DND-41 (cell line): ENCODE data around the gene CTF1.

Experiments
- ATAC-seq: fragments of 200-7000 bp; cut with Tn5 transposase; 3 replicates; pipeline ENCODE4 v1.9.1; 2021; ENCODE audit warnings: low read depth; ENCODE audit not compliant: insufficient read depth
- DNase-seq: peaks from one replicate; pipeline ENCODE4 v3.0.0-alpha.2; 2020
- H2AFZ ChIP-seq: 2 replicates; pipeline ENCODE4 v1.6.0; 2012; ENCODE audit warnings: low read depth, low read length
- H3K27ac ChIP-seq: 2 replicates; pipeline ENCODE4 v1.5.1; 2012; ENCODE audit warnings: low read length, inconsistent platforms
- H3K27me3 ChIP-seq: fragments of 200-600 bp; sonication (generic); 2 replicates; pipeline ENCODE4 v1.6.0; 2012; ENCODE audit warnings: low read length, mild to moderate bottlenecking, inconsistent platforms; ENCODE audit not compliant: insufficient read depth, poor library complexity
- H3K36me3 ChIP-seq: 2 replicates; pipeline ENCODE4 v1.5.1; 2012; ENCODE audit warnings: low read length, inconsistent platforms; ENCODE audit not compliant: insufficient read depth
- H3K4me1 ChIP-seq: 2 replicates; pipeline ENCODE4 v1.5.1; 2012; ENCODE audit warnings: mild to moderate bottlenecking, low read length; ENCODE audit not compliant: insufficient read depth
- H3K4me2 ChIP-seq: 2 replicates; pipeline ENCODE4 v1.6.0; 2012; ENCODE audit warnings: mild to moderate bottlenecking, moderate library complexity, low read length, inconsistent platforms; ENCODE audit not compliant: insufficient read depth
- H3K4me3 ChIP-seq, 2 experiments: fragments of 200-600 bp in 1 of 2; shearing (Covaris generic) in 1 of 2; 2 replicates each; pipeline ENCODE4 v1.5.1; 2012 to 2016; ENCODE audit warnings: inconsistent platforms in 2 of 2, low read length in 2 of 2, mild to moderate bottlenecking in 2 of 2, low read depth in 1 of 2, moderate library complexity in 1 of 2
- H3K79me2 ChIP-seq: 2 replicates; pipeline ENCODE4 v1.6.0; 2012; ENCODE audit warnings: low read length, inconsistent platforms; ENCODE audit not compliant: insufficient read depth
- H3K9ac ChIP-seq: 2 replicates; pipeline ENCODE4 v1.6.0; 2012; ENCODE audit warnings: low read depth, mild to moderate bottlenecking, inconsistent platforms, low read length, moderate library complexity
- H3K9me3 ChIP-seq: 2 replicates; pipeline ENCODE4 v1.5.1; 2012; ENCODE audit warnings: low read length, moderate library complexity, mild to moderate bottlenecking, inconsistent platforms; ENCODE audit not compliant: insufficient read depth, severe bottlenecking
- H4K20me1 ChIP-seq: 2 replicates; pipeline ENCODE4 v1.6.0; 2012; ENCODE audit warnings: low read length; ENCODE audit not compliant: insufficient read depth
- EZH2 ChIP-seq: IDR thresholded peaks from 3 replicates; pipeline ENCODE4 v1.6.1; 2012; ENCODE audit warnings: borderline replicate concordance, low read depth, mild to moderate bottlenecking, moderate library complexity, low read length, inconsistent platforms; ENCODE audit not compliant: severe bottlenecking
- TF ChIP-seq, protein P1 (sequence below): IDR thresholded peaks from 2 replicates; pipeline ENCODE4 v1.5.1; 2012; ENCODE audit warnings: borderline replicate concordance, low read length, moderate library complexity, mild to moderate bottlenecking; ENCODE audit not compliant: poor library complexity, severe bottlenecking; ENCODE audit errors: extremely low read depth

Gene CTF1

DNA sequence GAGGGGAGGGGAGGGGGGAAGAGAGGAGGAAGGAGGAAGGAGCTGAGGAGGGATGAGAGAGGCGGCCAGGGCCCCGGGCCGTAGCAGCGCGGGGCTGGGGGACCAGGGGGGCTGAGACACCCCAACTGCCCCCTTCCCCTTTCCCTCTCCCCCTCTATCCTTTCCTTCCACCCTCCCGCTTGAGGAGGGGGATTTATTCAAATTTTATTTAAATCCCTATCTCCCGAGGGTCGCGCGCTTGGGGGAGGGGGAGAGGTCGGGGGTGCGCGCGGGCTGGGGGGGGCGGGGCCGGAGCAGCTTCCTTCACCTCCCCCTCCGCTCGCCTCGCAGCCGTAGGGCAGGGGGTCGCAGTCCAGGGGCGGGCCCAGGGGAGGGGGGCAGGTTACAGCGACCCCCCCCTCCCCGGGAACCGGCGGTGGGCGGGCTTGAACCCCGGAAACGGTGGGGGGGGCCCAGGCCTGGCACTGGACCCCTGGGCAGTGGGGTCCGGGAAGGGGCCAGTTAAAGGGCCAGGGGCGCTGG lies 27.2 kb downstream of the CTF1 start, which contains the start of gene FBXL19:
TSS of gene FBXL19 (plus strand) at position 19 of the 522 bp plus-strand sequence. CDS start 2,183 bp downstream, outside the sequence.
- H3K9me3 ChIP-seq: no peaks in the 10 kb centered on the region
- peaks cover 31% of the 10 kb centered on the region for H3K79me2 ChIP-seq
- no peaks in the 10 kb centered on the region for H3K27me3 ChIP-seq
- ATAC-seq (peak; percentile 6), DNase-seq (no peak)
- H3K4me2 ChIP-seq: peak within 1 kb of the TSS; percentile 91
- H3K4me3 ChIP-seq: peak within 1 kb of the TSS; percentile 48 to 80; a peak in 3 of 4 replicates
- H2AFZ ChIP-seq: peak within 1 kb of the TSS; percentile 81
- peak within 1 kb of the TSS; percentile 95 for H3K27ac ChIP-seq
- H4K20me1 ChIP-seq: peaks cover 18% of the 10 kb centered on the region
- peaks cover 49% of the 10 kb centered on the region for H3K4me1 ChIP-seq
- peak within 1 kb of the TSS; percentile 73 for H3K9ac ChIP-seq
- TF ChIP-seq, protein P1, sequence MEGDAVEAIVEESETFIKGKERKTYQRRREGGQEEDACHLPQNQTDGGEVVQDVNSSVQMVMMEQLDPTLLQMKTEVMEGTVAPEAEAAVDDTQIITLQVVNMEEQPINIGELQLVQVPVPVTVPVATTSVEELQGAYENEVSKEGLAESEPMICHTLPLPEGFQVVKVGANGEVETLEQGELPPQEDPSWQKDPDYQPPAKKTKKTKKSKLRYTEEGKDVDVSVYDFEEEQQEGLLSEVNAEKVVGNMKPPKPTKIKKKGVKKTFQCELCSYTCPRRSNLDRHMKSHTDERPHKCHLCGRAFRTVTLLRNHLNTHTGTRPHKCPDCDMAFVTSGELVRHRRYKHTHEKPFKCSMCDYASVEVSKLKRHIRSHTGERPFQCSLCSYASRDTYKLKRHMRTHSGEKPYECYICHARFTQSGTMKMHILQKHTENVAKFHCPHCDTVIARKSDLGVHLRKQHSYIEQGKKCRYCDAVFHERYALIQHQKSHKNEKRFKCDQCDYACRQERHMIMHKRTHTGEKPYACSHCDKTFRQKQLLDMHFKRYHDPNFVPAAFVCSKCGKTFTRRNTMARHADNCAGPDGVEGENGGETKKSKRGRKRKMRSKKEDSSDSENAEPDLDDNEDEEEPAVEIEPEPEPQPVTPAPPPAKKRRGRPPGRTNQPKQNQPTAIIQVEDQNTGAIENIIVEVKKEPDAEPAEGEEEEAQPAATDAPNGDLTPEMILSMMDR: no peak
- no peak for TF ChIP-seq EZH2
- H3K36me3 ChIP-seq: peaks cover 34% of the 10 kb centered on the region

DNA sequence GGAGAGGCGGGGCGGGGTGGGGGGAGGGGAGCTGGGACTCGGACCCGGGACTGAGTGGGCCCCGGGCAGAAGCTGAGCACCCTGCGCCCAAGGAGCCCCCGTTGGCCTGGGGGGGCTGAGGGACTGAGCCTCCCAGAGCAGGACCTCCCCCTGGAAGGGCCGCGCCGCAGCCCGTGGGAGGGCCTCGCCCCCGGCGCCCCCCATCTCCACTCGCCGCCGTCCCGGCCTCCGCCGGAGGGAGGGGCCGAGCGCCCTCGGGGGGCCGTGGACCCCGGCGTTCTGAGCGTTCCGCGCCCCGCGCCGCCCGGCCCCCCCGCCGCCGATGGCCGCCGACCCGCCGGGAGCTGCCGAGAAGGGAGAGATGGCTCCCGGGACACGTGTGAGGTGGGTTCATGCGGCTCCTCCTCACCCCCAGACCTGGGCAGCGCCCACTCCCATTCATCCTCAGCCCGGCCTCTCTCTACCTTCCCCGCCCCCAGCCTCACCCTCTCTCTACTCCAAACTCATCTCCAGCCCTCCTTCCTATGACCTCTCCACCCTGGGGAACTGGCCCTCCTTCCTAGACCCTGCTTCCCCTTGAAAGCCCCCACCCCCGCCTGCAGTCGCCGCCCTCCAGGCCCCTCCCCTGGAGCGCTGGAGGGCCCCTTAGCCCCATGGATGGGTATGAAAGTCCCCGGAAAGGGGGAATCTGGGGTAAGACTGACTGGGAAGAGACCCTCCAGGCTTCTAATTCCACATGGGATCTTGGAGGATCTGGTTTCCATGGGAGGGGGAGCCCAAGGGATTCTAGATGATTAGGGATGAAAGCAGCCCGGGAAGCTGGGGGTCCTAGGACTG lies 27.9 kb downstream of the CTF1 start:
- DNase-seq (peak; percentile 41), ATAC-seq (no peak)
- Histone ChIP-seq H3K4me1 (peaks cover 49% of the 10 kb centered on the region), H3K4me3 (peak overlapping the region; percentile 46 to 72; a peak in 3 of 4 replicates), H3K36me3 (peaks cover 40% of the 10 kb centered on the region), H3K4me2 (peak overlapping the region; percentile 86), H3K27me3 (no peaks in the 10 kb centered on the region), H3K9ac (peak overlapping the region; percentile 73), H3K9me3 (no peaks in the 10 kb centered on the region), H3K79me2 (peaks cover 31% of the 10 kb centered on the region), H4K20me1 (peaks cover 18% of the 10 kb centered on the region), H2AFZ (no peak overlapping the region; the same call in 1 of the 2 replicates), H3K27ac (peak overlapping the region; percentile 66)
- no peak for TF ChIP-seq EZH2
- TF ChIP-seq, protein P1: no peak

DNA sequence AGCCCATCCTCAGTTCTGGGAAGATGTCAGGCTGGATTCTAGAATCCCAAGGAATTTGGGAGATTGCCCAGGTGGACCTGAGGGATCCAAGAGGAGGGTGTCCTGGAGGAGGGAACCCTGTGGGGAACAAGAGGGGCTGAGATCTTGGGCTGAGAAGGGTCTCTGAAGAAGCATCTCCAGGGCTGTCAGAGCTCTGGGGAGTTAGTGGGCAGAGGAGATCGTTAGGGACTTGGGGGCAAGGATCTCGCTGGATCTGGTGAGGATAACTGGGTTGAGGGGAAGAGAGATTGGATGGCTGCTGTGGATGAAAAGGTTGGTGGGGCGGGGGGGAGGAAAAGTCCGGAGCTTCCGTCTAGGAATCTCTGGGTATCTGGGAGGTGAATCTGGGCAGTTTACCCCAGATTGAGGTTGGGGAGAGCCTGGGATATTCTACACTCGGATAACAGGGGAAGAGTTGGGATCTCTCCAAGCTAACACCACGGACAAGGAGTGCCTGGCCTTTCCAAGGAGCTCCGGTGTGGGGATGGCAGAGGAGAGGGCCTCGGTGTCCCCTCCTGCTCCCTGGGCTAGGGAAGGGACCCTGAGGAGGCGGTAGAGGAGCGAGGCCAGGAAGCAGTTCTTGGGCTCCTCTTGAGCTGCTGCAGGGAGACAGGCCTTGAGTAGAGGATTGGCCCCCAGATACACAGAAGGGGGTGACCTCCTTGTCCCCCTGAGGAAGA lies 28.7 kb downstream of the CTF1 start:
- TF ChIP-seq, protein P1: no peak
- no peak for TF ChIP-seq EZH2
- no peak overlapping the region for H2AFZ ChIP-seq
- no peaks in the 10 kb centered on the region for H3K27me3 ChIP-seq
- H3K36me3 ChIP-seq: peaks cover 48% of the 10 kb centered on the region
- DNase-seq (no peak), ATAC-seq (no peak)
- no peaks in the 10 kb centered on the region for H3K9me3 ChIP-seq
- peak overlapping the region; percentile 66; the same call in 1 of the 2 replicates for H3K27ac ChIP-seq
- peaks cover 49% of the 10 kb centered on the region for H3K4me1 ChIP-seq
- H4K20me1 ChIP-seq: peaks cover 18% of the 10 kb centered on the region
- H3K9ac ChIP-seq: peak overlapping the region; percentile 73
- peaks cover 31% of the 10 kb centered on the region for H3K79me2 ChIP-seq
- peak overlapping the region; percentile 86 for H3K4me2 ChIP-seq
- peak overlapping the region; percentile 46 to 72; a peak in 3 of 4 replicates for H3K4me3 ChIP-seq
